ENCODE measurements around the gene PDE4C. TPM values are rescaled to one million over a fixed set of nuclear protein-coding genes. Genes with fewer than 3 reads are reported as not detected.

Gene PDE4C
- total RNA-seq, 1 experiment from 2014 or later, result 3.0 TPM

DNA sequence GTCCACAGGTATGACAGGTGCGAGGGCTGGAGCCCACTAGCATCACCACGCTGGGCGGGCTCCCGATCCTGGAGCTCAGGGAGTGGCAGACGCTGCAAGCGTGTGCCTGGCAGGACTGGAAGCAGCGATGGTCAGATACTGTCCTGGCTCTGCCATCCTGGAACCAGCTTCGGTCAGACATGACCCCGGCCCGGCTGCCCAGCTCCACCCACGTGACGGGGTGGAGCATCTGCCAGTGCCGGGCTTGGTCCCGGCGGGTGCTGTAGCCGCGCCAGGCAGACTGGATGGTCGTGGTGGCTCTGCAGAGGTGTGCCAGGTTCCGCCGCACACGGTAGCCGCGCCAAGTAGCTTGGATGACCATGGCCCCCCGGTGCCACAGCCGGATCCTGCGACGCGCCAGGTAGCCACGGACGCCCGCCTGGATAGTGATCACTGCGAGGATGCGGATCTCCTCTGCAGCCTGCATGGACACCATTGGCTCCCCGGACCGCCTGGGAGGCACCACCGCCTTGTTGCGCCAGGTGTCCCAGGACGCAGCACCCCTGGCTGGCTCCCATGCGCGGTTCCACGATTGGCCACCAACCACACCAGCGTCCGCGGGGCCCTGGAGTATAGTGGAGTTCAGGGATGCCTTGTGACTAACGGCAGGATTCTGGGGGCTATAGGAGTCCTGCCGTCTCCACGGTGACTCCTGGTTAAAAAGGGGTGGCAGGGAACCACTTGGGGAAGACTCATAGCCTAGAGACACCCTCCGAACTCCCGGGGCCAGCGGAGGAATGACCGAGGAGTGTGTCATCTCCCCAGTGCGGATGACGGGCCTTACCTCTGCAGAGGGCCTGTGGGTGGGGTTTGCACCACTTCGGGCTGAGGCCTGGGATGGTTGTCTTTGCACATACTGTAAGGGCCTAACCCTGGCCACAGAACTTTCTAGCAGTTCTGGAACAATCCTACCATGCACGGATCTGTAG lies 31.5 kb upstream of the PDE4C start:
- TF ChIP-seq ZNF317 (CRISPR knock-in tag; IDR thresholded peaks at IDR 0.05; ENCODE audit: borderline replicate concordance, low read depth), result no peak
- no peak for TF ChIP-seq NR1H2 (CRISPR knock-in tag; IDR thresholded peaks at IDR 0.05)
- TF ChIP-seq ATF1 (CRISPR knock-in tag; IDR thresholded peaks at IDR 0.05), result no peak
- TF ChIP-seq GABPB1 (CRISPR knock-in tag; IDR thresholded peaks at IDR 0.05), result no peak
- TF ChIP-seq ZNF423 (CRISPR knock-in tag; IDR thresholded peaks at IDR 0.05), result no peak
- no peak for TF ChIP-seq CREB1 (CRISPR knock-in tag; IDR thresholded peaks at IDR 0.05)
- TF ChIP-seq, protein P1, sequence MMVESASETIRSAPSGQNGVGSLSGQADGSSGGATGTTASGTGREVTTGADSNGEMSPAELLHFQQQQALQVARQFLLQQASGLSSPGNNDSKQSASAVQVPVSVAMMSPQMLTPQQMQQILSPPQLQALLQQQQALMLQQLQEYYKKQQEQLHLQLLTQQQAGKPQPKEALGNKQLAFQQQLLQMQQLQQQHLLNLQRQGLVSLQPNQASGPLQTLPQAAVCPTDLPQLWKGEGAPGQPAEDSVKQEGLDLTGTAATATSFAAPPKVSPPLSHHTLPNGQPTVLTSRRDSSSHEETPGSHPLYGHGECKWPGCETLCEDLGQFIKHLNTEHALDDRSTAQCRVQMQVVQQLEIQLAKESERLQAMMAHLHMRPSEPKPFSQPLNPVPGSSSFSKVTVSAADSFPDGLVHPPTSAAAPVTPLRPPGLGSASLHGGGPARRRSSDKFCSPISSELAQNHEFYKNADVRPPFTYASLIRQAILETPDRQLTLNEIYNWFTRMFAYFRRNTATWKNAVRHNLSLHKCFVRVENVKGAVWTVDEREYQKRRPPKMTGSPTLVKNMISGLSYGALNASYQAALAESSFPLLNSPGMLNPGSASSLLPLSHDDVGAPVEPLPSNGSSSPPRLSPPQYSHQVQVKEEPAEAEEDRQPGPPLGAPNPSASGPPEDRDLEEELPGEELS (CRISPR knock-in tag; IDR thresholded peaks at IDR 0.05), result no peak
- TF ChIP-seq, protein P2, sequence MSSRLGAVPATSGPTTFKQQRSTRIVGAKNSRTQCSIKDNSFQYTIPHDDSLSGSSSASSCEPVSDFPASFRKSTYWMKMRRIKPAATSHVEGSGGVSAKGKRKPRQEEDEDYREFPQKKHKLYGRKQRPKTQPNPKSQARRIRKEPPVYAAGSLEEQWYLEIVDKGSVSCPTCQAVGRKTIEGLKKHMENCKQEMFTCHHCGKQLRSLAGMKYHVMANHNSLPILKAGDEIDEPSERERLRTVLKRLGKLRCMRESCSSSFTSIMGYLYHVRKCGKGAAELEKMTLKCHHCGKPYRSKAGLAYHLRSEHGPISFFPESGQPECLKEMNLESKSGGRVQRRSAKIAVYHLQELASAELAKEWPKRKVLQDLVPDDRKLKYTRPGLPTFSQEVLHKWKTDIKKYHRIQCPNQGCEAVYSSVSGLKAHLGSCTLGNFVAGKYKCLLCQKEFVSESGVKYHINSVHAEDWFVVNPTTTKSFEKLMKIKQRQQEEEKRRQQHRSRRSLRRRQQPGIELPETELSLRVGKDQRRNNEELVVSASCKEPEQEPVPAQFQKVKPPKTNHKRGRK (CRISPR knock-in tag; IDR thresholded peaks at IDR 0.05; ENCODE audit: borderline replicate concordance), result no peak
- no peak for TF ChIP-seq CREM (CRISPR knock-in tag; IDR thresholded peaks at IDR 0.05)
- no peak for TF ChIP-seq EMX1 (CRISPR knock-in tag; IDR thresholded peaks at IDR 0.05)
- TF ChIP-seq FOXJ3 (CRISPR knock-in tag; IDR thresholded peaks at IDR 0.05; ENCODE audit: borderline replicate concordance), result no peak
- TF ChIP-seq TEAD4 (CRISPR knock-in tag; IDR thresholded peaks at IDR 0.05), result no peak
- TF ChIP-seq, protein P3, sequence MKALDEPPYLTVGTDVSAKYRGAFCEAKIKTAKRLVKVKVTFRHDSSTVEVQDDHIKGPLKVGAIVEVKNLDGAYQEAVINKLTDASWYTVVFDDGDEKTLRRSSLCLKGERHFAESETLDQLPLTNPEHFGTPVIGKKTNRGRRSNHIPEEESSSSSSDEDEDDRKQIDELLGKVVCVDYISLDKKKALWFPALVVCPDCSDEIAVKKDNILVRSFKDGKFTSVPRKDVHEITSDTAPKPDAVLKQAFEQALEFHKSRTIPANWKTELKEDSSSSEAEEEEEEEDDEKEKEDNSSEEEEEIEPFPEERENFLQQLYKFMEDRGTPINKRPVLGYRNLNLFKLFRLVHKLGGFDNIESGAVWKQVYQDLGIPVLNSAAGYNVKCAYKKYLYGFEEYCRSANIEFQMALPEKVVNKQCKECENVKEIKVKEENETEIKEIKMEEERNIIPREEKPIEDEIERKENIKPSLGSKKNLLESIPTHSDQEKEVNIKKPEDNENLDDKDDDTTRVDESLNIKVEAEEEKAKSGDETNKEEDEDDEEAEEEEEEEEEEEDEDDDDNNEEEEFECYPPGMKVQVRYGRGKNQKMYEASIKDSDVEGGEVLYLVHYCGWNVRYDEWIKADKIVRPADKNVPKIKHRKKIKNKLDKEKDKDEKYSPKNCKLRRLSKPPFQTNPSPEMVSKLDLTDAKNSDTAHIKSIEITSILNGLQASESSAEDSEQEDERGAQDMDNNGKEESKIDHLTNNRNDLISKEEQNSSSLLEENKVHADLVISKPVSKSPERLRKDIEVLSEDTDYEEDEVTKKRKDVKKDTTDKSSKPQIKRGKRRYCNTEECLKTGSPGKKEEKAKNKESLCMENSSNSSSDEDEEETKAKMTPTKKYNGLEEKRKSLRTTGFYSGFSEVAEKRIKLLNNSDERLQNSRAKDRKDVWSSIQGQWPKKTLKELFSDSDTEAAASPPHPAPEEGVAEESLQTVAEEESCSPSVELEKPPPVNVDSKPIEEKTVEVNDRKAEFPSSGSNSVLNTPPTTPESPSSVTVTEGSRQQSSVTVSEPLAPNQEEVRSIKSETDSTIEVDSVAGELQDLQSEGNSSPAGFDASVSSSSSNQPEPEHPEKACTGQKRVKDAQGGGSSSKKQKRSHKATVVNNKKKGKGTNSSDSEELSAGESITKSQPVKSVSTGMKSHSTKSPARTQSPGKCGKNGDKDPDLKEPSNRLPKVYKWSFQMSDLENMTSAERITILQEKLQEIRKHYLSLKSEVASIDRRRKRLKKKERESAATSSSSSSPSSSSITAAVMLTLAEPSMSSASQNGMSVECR (CRISPR knock-in tag; IDR thresholded peaks at IDR 0.05; ENCODE audit: borderline replicate concordance), result no peak
- TF ChIP-seq FOXK1 (CRISPR knock-in tag; IDR thresholded peaks at IDR 0.05), result no peak
- ChIA-PET CTCF (interaction anchor here (0.8 to 12.7 kb wide), 8 partner anchors 11 to 145 kb away, joined by 3 to 369 read pairs (median 7); partner anchors contain the start of gene RAB3A), POLR2A (no interaction called here)
- H3K36me3 Mint-ChIP-seq, result no peaks in the 10 kb centered on the region
- DNase-seq (ENCODE audit: low spot score) (no peak), ATAC-seq (no peak)
- no peak overlapping the region for H3K27ac Mint-ChIP-seq
- H3K27me3 Mint-ChIP-seq (ENCODE audit: low read depth), result peaks cover 8% of the 10 kb centered on the region
- H3K4me1 Mint-ChIP-seq, result peaks cover 14% of the 10 kb centered on the region
- peaks cover 8% of the 10 kb centered on the region for H3K9me3 Mint-ChIP-seq
- no peak overlapping the region for H3K4me3 Mint-ChIP-seq
